ENCODE measurements around the gene ZNF521.

GRCh38 chr18:25044694-25045093, 307.3 kb downstream of the ZNF521 start:
- TF ChIP-seq CREB5 (CRISPR knock-in tag; IDR thresholded peaks at IDR 0.05; ENCODE audit: low read depth): no peak
- TF ChIP-seq OSR1 (CRISPR knock-in tag; IDR thresholded peaks at IDR 0.05): no peak
- TF ChIP-seq SNAI2 (CRISPR knock-in tag; IDR thresholded peaks at IDR 0.05): no peak
- no peak for TF ChIP-seq TOX (CRISPR knock-in tag; IDR thresholded peaks at IDR 0.05; ENCODE audit: borderline replicate concordance)
- TF ChIP-seq ZFP30 (CRISPR knock-in tag; IDR thresholded peaks at IDR 0.05): no peak
- TF ChIP-seq PATZ1 (CRISPR knock-in tag; IDR thresholded peaks at IDR 0.05; ENCODE audit: borderline replicate concordance): no peak

Measured in SK-N-SH treated with all-trans-retinoic acid at 6 μM for 48 hours (cell line).